ENCODE measurements around the gene DOCK4. TPM values are rescaled to one million over a fixed set of nuclear protein-coding genes. Genes with fewer than 3 reads are reported as not detected.

The DOCK4 gene
- total RNA-seq, 2 experiments from 2014 or later, result 1.4 to 1.7 TPM

- POLR2A ChIA-PET, result no interaction called here
- ATAC-seq (ENCODE audit: low read depth), result no peak
- peaks cover 5% of the 10 kb centered on the region for H3K27me3 Mint-ChIP-seq
Observed at GRCh38 chr7:112122798-112123197, 83.4 kb downstream of the DOCK4 start.

GRCh38 chr7:112122144-112122543, 84.1 kb downstream of the DOCK4 start:
- Mint-ChIP-seq H3K9me3 (no peaks in the 10 kb centered on the region), H3K4me3 (no peak overlapping the region), H3K27me3 (peaks cover 5% of the 10 kb centered on the region), H3K36me3 (no peaks in the 10 kb centered on the region), H3K27ac (no peak overlapping the region), H3K4me1 (no peaks in the 10 kb centered on the region)
- ATAC-seq (ENCODE audit: low read depth) (no peak), DNase-seq (no peak)
- POLR2A ChIA-PET, result no interaction called here

More at GRCh38 chr7:112122798-112123197, 83.4 kb downstream of the DOCK4 start:
- Mint-ChIP-seq H3K4me1 (no peaks in the 10 kb centered on the region), H3K9me3 (no peaks in the 10 kb centered on the region), H3K27ac (no peak overlapping the region), H3K36me3 (no peaks in the 10 kb centered on the region), H3K4me3 (no peak overlapping the region)
- DNase-seq, result no peak

- Mint-ChIP-seq H3K27ac (no peak overlapping the region), H3K4me1 (no peaks in the 10 kb centered on the region), H3K4me3 (no peak overlapping the region), H3K36me3 (no peaks in the 10 kb centered on the region), H3K9me3 (no peaks in the 10 kb centered on the region), H3K27me3 (peaks cover 5% of the 10 kb centered on the region)
- DNase-seq, result no peak
- POLR2A ChIA-PET, result no interaction called here
- ATAC-seq (ENCODE audit: low read depth), result no peak
Observed at GRCh38 chr7:112121318-112121717, 84.9 kb downstream of the DOCK4 start.

- no peaks in the 10 kb centered on the region for H3K4me1 Mint-ChIP-seq
- H3K36me3 Mint-ChIP-seq, result no peaks in the 10 kb centered on the region
- POLR2A ChIA-PET, result no interaction called here
- ATAC-seq (ENCODE audit: low read depth), result no peak
- peaks cover 7% of the 10 kb centered on the region for H3K27me3 Mint-ChIP-seq
- DNase-seq, result no peak
- H3K27ac Mint-ChIP-seq, result no peak overlapping the region
- no peaks in the 10 kb centered on the region for H3K9me3 Mint-ChIP-seq
- H3K4me3 Mint-ChIP-seq, result no peak overlapping the region
Observed at GRCh38 chr7:112120696-112121217, 85.4 kb downstream of the DOCK4 start.

GRCh38 chr7:112118581-112119566, 87.3 kb downstream of the DOCK4 start:
- Mint-ChIP-seq H3K27me3 (peaks cover 7% of the 10 kb centered on the region), H3K4me3 (no peak overlapping the region), H3K27ac (no peak overlapping the region), H3K36me3 (no peaks in the 10 kb centered on the region), H3K4me1 (no peaks in the 10 kb centered on the region), H3K9me3 (no peaks in the 10 kb centered on the region)
- POLR2A ChIA-PET, result no interaction called here
- no peak for ATAC-seq (ENCODE audit: low read depth)
- DNase-seq, result no peak

GRCh38 chr7:112116894-112117293, 89.3 kb downstream of the DOCK4 start:
- H3K4me3 Mint-ChIP-seq, result no peak overlapping the region
- H3K9me3 Mint-ChIP-seq, result no peaks in the 10 kb centered on the region
- DNase-seq, result no peak
- peaks cover 7% of the 10 kb centered on the region for H3K27me3 Mint-ChIP-seq
- H3K4me1 Mint-ChIP-seq, result no peaks in the 10 kb centered on the region
- no peaks in the 10 kb centered on the region for H3K36me3 Mint-ChIP-seq
- ATAC-seq (ENCODE audit: low read depth), result no peak
- no peak overlapping the region for H3K27ac Mint-ChIP-seq
- POLR2A ChIA-PET, result no interaction called here

GRCh38 chr7:112116358-112116757, 89.8 kb downstream of the DOCK4 start:
- Mint-ChIP-seq H3K27me3 (peaks cover 6% of the 10 kb centered on the region), H3K27ac (no peak overlapping the region)

GRCh38 chr7:112115880-112116279, 90.3 kb downstream of the DOCK4 start:
- POLR2A ChIA-PET, result no interaction called here
- Mint-ChIP-seq H3K36me3 (no peaks in the 10 kb centered on the region), H3K27ac (no peak overlapping the region), H3K4me3 (no peak overlapping the region), H3K9me3 (no peaks in the 10 kb centered on the region), H3K4me1 (no peaks in the 10 kb centered on the region), H3K27me3 (peaks cover 5% of the 10 kb centered on the region)
- ATAC-seq (ENCODE audit: low read depth), result no peak
- no peak for DNase-seq

More at GRCh38 chr7:112116358-112116757, 89.8 kb downstream of the DOCK4 start:
- no peak for DNase-seq
- Mint-ChIP-seq H3K4me3 (no peak overlapping the region), H3K36me3 (no peaks in the 10 kb centered on the region), H3K9me3 (no peaks in the 10 kb centered on the region), H3K4me1 (no peaks in the 10 kb centered on the region)
- POLR2A ChIA-PET, result no interaction called here
- ATAC-seq (ENCODE audit: low read depth), result no peak

- POLR2A ChIA-PET, result no interaction called here
- H3K27ac Mint-ChIP-seq, result no peak overlapping the region
- no peaks in the 10 kb centered on the region for H3K9me3 Mint-ChIP-seq
- H3K27me3 Mint-ChIP-seq, result peaks cover 5% of the 10 kb centered on the region
- no peaks in the 10 kb centered on the region for H3K4me1 Mint-ChIP-seq
- DNase-seq, result no peak
- H3K36me3 Mint-ChIP-seq, result no peaks in the 10 kb centered on the region
- no peak overlapping the region for H3K4me3 Mint-ChIP-seq
- no peak for ATAC-seq (ENCODE audit: low read depth)
Observed at GRCh38 chr7:112113913-112114575, 92.2 kb downstream of the DOCK4 start.

- H3K27me3 Mint-ChIP-seq, result peaks cover 2% of the 10 kb centered on the region
- POLR2A ChIA-PET, result no interaction called here
- DNase-seq (no peak), ATAC-seq (ENCODE audit: low read depth) (no peak)
- H3K36me3 Mint-ChIP-seq, result no peaks in the 10 kb centered on the region
- no peaks in the 10 kb centered on the region for H3K9me3 Mint-ChIP-seq
- no peak overlapping the region for H3K27ac Mint-ChIP-seq
- no peaks in the 10 kb centered on the region for H3K4me1 Mint-ChIP-seq
- H3K4me3 Mint-ChIP-seq, result no peak overlapping the region
Observed at GRCh38 chr7:112112822-112113255, 93.4 kb downstream of the DOCK4 start.

GRCh38 chr7:112110651-112111050, 95.5 kb downstream of the DOCK4 start:
- Mint-ChIP-seq H3K27me3 (peaks cover 5% of the 10 kb centered on the region), H3K4me1 (no peaks in the 10 kb centered on the region), H3K4me3 (no peak overlapping the region), H3K27ac (no peak overlapping the region), H3K36me3 (no peaks in the 10 kb centered on the region), H3K9me3 (no peaks in the 10 kb centered on the region)
- ATAC-seq (ENCODE audit: low read depth) (no peak), DNase-seq (no peak)
- POLR2A ChIA-PET, result no interaction called here

- POLR2A ChIA-PET, result no interaction called here
- ATAC-seq (ENCODE audit: low read depth), result no peak
- Mint-ChIP-seq H3K4me3 (no peak overlapping the region), H3K9me3 (no peaks in the 10 kb centered on the region), H3K4me1 (no peaks in the 10 kb centered on the region), H3K27ac (no peak overlapping the region), H3K27me3 (peaks cover 7% of the 10 kb centered on the region), H3K36me3 (no peaks in the 10 kb centered on the region)
- DNase-seq, result no peak
Observed at GRCh38 chr7:112110175-112110574, 96.0 kb downstream of the DOCK4 start.

- no peak for ATAC-seq (ENCODE audit: low read depth)
- Mint-ChIP-seq H3K4me3 (no peak overlapping the region), H3K36me3 (no peaks in the 10 kb centered on the region), H3K9me3 (no peaks in the 10 kb centered on the region), H3K4me1 (no peaks in the 10 kb centered on the region), H3K27ac (no peak overlapping the region), H3K27me3 (peaks cover 7% of the 10 kb centered on the region)
- no peak for DNase-seq
- POLR2A ChIA-PET, result no interaction called here
Observed at GRCh38 chr7:112108981-112109380, 97.2 kb downstream of the DOCK4 start.

All from activated naive CD8-positive, alpha-beta T cell treated with anti-CD3 and anti-CD28 coated beads, Interleukin-2, amount 10 ng/mL, durations not matched to agents 7 days and 5 days (primary cell).